Activated CD8-positive, alpha-beta memory T cell treated with anti-CD3 and anti-CD28 coated beads, Interleukin-2, amount 50 U/mL, for 1 hour (primary cell): ENCODE data around the gene PFKFB1.

Experiments
- DNase-seq: peaks from one replicate; pipeline ENCODE4 v3.0.0-alpha.2; 2020; ENCODE audit errors: extremely low read depth

The PFKFB1 gene

DNA sequence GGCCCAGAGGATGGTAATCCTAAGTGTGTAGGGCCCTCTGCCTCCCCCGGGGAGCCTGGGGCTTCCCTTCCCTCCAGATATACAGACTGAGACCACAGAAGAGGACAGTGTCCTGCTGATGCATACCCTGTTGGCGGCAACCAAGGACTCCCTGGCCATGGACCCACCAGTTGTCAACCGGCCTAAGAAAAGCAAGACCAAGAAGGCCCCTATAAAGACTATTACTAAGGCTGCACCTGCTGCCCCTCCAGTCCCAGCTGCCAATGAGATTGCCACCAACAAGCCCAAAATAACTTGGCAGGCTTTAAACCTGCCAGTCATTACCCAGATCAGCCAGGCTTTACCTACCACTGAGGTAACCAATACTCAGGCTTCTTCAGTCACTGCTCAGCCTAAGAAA is 71.4 kb downstream of the PFKFB1 start:
- no peak for DNase-seq

DNA sequence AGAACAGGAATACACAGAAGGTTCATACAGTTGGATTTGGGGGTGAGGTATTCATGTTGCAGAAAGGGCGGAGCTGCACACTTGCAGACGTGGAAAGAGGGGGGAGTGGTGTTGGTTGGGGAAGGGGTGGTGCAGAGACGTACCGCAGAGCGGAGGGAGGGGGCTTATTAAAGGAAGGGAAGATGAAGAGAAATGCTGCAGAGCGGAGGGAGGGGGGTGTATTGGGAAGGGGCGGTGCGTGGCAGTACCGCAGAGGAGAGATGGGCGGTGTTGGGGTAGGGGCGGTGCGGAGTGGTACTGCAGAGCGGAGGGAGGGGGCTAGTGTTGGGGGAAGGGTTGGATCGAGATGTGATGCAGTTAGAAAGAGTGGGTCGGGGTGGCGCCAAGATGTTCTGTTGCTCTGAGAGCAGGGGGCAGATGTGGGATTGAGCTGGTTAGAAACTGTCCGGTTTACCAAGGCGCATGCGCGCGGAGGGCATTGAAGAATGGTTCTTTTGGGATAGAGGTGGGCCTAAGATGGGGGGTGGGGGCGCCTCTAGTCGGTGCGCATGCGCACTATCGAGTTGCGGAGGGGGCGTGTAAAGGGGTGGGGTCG is 72.5 kb downstream of the PFKFB1 start:
- DNase-seq = peak; percentile 18

DNA sequence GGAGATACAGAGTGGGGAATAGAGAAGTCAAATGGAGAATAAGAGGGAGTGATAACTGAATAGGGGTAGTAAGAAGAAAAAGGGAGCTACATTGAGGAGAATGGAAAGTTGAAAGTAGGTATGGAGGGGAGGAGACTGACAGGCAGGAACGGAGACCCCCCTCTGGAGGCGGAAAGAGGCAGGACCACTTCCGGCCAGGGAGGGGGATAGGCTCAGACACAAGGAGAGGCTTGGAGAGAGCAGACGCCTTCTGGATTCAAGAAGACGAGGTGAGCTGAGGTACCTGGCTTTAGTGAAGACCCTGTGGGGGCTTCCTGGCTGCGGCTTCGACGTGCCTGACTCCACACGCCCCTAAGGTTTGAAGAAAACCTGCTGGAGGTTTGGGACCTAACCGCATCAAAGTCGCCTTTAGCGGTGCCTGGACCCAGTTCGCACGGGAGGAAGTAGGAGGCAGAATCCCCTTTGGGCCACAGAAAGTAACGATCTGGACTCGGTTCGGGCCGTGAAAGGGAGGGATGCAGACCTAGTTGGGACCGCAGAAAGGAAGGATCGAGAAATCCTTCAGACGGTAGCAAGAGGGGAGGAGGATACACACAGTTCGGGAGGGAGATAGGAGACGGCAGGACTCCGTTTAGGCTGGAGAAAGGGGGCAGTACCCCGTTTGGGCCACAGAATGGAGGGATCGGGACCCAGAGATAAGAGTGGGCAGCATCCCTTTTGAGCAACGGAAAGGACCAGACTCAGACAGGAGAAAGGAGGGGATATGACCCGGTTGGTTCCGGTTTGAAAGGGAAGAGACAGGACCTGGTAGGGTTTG is 73.2 kb downstream of the PFKFB1 start, which contains the start of gene TRO:
Gene TRO (plus strand): TSS at position 215 of the 817 bp plus-strand sequence. CDS start 1,423 bp downstream, outside the sequence.
- DNase-seq = no peak

DNA sequence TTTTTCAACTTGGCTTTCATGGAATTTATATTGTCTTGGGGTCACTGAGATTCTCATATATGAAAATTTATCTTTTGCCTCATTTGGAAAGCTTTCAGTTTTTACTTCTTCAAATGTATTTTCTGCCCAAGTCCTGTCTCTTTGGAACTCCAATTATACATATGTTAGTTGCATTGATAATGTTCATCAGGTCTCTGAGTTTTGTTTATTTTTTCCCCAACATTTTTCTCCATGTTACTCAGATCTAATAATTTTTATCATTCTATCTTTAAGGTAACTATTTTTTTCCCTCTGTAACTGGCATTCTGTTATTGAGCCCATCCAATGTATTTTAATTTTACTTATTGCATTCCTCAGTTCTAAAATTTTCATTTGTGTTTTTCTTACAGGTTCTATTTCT is 84.0 kb downstream of the PFKFB1 start:
- DNase-seq = no peak

DNA sequence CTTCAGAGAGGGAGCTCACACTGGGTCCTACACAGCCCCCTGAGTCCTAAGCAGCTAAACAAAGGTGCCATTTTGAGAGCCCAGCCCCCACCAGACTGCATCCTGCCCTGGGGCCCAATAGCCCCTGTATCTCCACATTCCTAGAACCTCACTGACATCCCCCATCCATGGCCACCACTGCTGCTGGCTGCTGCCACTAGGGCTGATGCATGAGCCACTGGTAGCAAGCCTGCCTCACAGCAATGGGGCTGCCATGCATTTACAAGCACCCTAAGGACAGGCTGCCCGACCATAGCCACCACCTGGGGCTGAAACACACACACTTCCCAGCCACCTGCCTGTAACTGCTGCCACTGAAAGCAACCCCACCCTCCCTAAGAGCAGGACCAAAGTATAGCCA is 99.8 kb downstream of the PFKFB1 start:
- no peak for DNase-seq

DNA sequence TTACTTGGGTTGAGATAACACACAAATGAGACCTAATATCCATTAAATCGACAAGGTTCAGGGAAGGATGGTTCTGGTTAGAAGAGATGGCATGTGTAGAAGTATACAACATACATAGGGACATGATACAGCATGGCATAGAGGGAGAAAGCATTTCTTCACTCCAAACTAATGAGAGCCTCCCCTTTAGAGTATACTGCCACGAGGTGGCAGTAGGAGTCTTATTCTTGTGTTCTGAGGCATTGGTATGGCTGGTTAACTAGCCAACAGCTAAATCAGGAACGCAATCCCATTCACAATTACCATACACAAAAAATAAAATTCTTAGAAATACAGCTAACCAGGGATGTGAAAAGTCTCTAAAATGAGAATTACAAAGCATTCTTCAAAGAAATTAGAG is 102.4 kb downstream of the PFKFB1 start:
- no peak for DNase-seq

DNA sequence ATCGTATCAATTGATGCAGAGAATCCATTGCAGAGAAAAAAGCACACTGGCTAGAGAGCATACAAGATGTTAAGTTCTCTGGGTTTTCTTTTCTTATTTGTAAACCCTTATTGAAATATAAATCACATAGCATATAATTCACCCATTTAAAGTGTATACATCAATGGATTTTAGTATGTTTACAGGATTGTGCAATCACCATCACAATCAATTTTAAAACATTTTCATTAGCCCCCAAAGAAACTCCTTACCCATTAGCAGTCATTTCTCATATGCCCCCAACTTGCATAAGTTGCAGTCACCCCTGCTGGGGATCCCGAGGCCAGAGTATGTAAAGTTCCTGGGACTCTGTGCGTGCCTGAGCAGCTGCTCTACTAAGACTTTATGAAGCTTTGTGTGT is 108.2 kb downstream of the PFKFB1 start:
- DNase-seq = no peak
